HG02798 (cell line): ENCODE measurements around the gene SPHK2.
"Not testable (repeated sequence)": the region's sequence is repeated elsewhere in the genome, so short reads cannot be mapped to it uniquely, and the experiment has no call there.

ENCODE experiments used
- ATAC-seq: cut with Tn5 transposase; IDR thresholded peaks from one replicate; pipeline ENCODE4 v1.9.1; 2021; ENCODE audit warnings: mild to moderate bottlenecking; ENCODE audit not compliant: unreplicated experiment, poor library complexity

Gene SPHK2, protein sequence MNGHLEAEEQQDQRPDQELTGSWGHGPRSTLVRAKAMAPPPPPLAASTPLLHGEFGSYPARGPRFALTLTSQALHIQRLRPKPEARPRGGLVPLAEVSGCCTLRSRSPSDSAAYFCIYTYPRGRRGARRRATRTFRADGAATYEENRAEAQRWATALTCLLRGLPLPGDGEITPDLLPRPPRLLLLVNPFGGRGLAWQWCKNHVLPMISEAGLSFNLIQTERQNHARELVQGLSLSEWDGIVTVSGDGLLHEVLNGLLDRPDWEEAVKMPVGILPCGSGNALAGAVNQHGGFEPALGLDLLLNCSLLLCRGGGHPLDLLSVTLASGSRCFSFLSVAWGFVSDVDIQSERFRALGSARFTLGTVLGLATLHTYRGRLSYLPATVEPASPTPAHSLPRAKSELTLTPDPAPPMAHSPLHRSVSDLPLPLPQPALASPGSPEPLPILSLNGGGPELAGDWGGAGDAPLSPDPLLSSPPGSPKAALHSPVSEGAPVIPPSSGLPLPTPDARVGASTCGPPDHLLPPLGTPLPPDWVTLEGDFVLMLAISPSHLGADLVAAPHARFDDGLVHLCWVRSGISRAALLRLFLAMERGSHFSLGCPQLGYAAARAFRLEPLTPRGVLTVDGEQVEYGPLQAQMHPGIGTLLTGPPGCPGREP

DNA sequence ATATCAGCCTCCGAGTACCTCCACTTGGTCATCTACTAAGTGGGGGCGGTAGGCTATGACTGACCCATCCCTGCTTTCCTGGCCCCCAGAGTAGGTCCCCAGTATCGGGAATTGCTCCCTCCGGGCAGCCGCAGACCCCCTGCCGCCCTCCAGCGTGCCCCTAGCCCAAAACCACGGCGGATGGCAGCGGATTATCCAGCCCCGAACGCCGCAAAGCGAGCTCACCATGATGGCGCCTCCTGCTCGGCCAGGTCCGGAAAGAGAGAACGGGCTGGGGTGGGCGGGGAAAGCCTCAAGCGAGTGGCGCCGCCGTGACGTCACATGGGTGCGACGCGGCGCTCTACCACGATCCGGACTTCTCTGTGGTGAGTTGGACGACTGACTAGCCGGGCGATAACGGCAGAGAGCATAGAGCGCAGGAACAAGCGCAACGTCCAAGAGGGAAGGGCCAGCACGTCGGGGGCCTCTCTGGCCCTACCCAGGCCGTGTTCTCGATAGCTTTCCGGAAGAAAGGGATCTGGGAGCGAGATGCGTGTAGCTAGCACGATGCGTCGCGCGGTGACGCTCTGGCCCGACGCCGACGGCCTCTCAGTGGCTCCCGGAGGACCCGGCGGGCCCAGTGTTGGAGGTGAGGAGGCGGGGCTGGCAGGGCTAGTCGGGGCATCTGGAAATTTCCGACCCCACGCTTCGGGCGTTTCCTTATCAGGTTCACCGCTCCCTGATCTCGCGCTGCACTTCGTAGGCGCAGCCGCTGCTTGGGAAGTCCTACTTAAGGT lies at the start of gene SPHK2, which contains the start of gene RPL18:
TSS of gene SPHK2 (plus strand) at position 591 of the 776 bp plus-strand sequence. CDS start 1,009 bp downstream, outside the sequence.
TSS of gene RPL18 (minus strand) at position 263 of the 776 bp plus-strand sequence. CDS start at position 228, 35 bp downstream.
- peak; percentile 90 for ATAC-seq

DNA sequence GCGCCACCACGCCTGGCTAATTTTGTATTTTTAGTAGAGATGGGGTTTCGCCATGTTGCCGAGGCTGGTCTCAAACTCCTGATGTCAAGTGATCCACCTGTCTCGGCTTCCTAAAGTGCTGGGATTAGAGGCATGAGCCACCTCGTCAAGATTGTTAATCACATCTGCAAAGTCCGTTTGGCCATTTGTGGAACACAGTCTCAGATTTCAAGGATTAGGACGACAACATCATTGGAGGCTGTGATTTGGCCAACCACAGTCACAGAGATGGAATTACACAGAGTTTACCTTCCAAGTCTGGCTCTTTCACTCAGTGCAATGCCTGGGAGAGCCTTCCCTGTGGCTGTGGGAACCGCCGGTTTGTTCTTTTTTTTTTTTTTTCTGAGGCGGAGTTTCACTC lies 49.5 kb upstream of the SPHK2 start:
- ATAC-seq = no peak

DNA sequence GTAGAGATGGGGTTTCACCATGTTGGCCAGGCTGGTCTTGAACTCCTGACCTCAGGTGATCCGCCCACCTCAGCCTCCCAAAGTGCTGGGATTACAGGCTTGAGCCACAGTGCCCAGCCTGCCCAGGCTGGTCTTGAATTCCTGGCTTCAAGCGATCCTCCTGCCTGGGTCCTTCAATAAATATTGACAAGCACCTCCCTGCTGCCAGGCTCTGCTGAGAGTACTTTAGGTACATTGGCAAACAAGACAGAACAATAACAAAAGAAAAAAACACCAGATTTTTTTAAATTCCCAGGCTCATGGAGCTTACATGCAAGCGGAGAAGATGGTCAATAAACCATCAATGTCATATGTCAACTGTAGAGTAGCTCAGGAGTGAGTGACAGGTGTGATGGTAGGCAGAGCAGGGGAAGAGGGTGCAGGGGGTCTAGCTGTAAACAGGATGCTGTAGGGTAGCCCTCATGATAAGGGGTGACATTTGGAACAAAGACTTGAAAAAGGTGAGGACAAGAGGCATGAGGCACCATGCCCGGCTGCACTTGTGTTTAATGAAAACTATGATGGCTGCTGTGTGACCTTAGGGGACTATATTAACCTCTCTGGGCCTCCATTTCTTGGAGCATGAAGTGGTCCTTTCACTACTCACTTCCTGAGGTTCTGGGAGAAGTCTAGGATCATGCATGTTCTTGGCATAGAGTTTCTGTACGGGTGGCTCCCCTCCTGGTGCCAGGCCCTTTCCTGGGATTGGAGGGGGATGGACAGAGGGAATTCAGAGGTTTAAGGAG lies 47.7 kb upstream of the SPHK2 start:
- no peak for ATAC-seq

DNA sequence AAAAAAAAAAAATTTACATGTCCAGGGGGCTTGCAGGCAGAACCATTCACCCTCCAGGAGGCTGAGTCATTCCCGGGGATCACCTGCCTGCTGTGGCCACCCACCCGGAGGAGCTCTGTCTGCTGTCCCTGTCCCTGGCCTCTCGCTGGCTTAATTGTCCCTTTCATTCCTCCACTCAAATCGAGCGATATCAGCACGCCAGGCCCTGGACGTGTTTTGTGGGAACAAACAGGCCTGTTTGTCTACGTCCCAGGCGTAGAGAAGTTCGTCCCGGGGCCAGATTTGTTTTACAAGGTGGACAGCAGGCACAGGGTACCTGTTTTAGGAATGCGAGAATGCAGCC lies 46.2 kb upstream of the SPHK2 start:
- no peak for ATAC-seq

DNA sequence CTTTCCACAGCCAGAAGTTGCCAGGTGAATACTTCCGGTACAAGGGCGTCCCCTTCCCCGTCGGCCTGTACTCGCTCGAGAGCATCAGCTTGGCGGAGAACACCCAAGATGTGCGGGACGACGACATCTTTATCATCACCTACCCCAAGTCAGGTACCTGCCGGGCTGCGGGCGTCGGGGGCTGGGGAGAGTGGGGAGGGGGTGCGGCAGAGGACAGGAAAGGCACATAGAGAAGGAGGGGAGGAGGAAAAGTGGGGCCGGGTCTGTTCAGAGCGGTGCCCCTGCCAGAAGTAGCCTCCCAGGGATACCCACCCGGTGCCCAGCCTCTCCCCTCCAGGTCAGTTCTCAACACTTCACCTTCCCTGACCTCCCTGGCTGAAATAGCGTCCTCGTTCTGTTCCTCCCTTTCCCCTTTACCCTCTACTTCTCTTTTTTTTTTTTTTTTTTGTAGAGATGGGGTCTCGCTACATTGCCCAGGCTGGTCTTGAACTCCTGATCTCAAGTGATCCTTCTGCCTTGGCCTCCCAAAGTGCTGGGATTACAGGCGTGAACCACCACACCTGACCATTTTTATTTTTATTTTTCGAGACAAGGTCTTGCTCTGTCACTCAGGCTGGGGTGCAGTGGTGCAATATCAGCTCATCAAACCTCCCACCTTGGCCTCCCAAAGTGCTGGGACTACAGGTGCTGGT lies 43.2 kb upstream of the SPHK2 start:
- ATAC-seq = no peak

DNA sequence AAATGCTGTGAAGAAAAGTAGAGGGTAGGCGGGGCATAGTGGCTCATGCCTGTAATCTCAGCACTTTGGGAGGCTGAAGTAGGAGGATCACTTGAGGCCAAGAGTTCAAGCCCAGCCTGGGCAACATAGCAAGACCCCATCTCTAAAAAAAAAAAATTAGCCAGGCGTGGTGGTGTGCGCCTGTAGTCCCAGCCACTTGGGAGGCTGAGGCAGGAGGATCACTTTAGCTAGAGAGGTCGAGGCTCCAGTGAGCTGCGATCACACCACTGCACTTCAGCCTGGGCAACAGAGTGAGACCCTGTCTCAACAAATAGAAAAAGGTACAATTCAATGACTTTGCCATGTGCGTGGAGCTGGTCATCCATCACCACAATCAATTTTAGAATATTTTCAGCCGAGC lies 41.4 kb upstream of the SPHK2 start:
- ATAC-seq = not testable (repeated sequence)

DNA sequence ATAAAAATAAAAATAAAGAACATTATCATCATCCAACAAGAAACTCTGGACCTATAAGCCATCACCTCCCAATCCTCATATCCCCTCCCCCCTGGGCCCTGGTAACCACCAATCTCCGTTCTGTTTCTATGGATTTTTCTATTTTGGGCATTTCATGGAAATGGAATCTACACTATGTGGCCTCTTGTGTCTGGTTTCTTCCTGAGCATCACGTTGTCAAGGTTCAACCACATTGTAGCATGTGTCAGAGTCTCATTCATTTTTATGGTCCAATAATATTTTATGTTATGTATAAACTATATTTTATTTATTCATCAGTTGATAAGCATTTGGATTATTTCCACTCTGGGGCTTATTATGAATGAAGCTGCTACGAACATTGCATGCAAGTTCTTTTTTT lies 40.4 kb upstream of the SPHK2 start:
- no peak for ATAC-seq

DNA sequence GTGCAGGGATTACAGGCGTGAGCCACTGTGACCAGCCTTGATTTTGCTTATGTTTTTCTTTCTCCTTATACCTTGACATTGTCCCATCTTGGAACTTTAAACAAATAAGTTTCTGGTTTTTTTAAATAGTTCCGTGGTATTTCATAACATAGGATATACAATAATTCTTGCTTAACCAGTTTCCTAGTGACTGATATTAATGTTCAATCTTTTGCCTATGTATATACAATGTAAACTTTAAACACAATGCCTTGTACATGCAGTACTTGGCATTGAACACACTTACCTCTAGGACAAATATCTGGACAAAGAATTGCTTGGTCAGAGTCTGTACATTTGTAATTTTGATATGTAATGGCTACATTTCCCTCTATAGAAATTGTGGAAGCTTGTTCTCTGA lies 37.1 kb upstream of the SPHK2 start:
- no peak for ATAC-seq

DNA sequence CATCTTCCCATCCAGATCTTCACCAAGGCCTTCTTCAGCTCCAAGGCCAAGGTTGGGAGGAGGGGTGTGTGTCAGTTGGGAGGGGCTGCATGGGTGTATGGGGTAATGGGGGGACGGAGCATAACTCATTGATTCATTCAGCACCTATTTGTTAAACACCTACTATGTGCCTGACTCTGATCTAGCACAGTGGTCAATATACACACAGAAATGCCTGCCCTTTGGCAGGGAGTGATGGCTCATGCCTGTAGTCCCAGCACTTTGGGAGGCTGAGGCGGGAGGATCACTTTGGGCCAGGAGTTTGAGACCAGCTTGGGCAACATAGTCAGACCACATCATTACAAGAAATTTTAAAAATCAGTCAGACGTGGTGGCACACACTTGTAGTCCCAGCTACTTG lies 31.9 kb upstream of the SPHK2 start:
- no peak for ATAC-seq

DNA sequence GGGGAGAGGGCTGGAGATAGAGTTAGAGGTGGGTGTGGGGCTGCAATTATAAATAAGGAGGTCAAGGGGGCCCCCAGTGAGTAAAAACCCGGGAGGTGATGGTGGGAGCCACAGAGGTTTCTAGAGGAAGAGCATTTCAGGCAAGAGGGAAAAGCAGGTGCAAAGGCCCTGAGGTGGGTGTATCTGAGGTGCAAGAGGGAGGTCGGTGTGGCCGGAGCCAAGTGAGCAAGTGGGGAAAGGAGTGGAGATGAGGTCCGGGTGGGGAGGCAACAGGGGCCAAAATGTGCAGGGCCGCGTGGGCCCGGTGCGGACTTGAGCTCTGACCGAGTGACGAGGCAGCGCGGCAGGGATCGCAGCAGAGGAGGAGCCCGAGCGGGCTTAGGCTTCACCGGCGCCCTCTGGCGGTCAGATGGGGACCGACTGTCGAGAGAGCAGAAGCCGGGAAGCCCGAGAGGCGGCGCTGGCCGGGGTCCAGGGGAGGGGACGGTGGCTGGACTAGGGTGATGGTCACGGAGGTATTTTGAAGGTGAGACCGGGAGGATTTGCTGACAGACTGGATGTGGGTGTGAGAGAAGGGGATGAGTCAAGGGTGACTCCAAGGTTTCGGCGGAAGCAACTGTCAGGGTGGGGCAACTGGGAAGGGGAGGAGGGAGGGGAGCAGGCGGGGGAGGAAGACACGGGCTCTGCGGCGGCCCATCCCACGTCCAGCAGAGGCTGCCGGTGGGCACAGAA lies 30.5 kb upstream of the SPHK2 start:
- ATAC-seq = peak; percentile 60

DNA sequence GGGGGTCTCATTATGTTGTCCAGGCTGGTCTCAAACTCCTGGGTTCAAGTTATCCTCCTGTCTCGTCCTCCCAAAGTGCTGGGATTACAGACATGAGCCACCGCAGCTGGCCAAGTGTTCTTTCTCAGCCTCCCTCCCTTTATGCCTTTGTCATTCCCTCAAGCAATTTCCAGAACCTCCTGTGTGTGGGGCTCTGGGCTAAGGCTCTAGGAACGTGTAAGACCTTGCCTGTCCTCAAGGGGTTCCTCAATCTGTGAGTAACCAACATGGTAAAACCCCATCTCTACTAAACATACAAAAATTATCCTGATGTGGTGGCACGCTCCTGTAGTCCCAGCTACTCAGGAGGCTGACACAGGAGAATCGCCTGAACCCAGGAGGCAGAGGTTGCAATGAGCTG lies 28.3 kb upstream of the SPHK2 start:
- no peak for ATAC-seq

DNA sequence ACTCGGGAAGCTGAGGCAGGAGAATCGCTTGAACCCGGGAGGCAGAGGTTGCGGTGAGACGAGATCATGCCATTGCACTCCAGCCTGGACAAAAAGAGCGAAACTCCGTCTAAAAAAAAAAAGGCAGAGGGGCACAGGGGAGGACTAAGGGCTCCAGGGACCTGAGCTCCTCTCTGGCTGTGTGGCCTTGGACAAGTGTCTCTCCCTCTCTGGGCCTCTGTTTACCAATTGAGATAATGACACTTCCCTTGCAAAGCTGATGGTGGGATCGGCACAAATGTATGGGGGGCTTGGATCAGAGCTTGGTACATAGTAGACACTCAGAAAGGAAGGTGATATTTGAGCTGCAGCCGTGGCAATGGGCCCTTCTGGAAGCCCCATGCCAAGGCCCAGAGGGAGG lies 24.1 kb upstream of the SPHK2 start:
- ATAC-seq = no peak

DNA sequence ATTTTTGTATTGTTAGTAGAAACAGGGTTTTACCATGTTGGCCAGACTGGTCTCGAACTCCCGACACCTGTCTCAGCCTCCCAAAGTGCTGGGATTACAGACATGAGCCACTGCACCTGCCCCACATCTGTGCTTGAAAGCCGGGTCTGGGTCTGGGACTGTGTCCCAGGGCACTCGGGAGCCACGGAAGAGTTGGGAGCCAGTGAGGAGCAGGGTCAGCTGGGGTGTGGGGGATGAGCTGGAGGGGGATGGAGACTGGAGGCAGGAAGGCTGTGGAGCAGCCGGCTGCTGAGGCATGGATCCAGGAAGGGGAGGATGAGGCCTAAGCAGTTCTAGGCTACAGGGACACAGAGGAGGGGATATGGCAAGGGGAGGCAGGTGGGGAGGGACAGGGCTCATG lies 23.5 kb upstream of the SPHK2 start:
- ATAC-seq = no peak

DNA sequence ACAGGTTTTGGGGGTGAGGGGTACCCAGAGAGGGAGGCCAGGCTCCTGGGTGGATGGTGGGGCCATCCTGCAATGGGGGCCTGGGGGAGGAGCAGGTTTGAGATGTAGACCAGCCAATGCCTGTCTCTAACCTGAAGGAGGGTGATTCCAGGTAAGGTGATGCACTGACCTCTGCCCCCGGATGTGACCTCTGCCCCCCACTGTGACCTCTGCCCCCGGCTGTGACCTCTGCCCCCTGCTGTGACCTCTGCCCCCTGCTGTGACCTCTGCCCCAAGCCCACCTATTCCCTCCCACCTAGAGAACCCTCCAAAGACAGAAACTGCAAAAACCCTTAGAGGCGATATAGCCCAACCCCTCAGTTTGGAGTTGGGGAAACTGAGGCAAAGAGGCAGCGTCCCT lies 23.1 kb upstream of the SPHK2 start:
- ATAC-seq = no peak

DNA sequence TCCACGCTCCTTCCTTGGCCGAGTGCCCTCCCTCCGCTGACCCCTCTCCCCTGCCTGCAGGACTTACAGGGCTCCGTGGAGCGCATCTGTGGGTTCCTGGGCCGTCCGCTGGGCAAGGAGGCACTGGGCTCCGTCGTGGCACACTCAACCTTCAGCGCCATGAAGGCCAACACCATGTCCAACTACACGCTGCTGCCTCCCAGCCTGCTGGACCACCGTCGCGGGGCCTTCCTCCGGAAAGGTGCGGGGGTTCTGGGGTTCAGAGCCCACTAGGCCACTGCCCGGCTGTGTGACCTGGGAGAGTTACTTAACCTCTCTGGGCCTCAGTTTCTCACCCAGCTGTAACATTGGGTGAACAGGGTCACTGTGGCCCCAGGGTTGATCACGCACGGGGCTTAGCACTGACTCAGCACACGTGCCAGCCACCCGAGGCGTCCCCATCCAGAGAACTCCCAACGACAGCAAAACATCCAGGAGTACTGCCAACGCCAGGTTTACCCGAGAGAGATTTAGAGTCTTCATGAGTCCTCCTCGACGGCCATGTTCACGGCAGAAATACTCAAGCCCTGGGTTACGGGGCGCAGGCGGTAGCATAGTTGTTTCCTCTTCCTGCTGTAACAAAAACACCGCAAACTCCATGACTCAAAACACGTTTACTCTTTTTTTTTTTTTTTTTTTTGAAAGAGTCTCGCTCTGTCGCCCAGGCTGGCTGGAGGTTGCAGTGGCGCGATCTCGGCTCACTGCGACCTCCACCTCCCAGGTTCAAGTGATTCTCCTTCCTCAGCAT lies 22.4 kb upstream of the SPHK2 start:
- ATAC-seq = no peak

DNA sequence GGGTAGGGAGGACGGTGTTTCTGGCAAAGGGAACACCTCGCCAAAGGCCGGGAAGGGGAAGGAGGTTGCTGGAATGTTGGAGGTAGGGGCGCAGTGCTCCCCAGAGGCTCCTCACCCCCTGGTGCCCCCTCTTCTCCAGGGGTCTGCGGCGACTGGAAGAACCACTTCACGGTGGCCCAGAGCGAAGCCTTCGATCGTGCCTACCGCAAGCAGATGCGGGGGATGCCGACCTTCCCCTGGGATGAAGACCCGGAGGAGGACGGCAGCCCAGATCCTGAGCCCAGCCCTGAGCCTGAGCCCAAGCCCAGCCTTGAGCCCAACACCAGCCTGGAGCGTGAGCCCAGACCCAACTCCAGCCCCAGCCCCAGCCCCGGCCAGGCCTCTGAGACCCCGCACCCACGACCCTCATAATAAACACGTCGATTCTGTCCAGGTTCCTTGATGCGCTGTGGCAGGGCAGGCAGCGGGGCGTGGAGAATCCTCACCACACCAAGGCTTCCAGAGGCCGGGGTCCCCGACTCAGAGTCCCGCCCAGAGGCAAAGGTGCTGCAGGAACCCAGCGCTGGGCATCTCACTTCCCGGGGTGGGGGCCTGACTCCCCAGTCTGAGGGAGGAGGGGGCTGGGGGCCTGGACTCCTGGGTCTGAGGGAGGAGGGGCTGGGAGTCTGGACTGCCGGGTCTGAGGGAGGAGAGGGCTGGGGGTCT lies 20.2 kb upstream of the SPHK2 start:
- no peak for ATAC-seq

DNA sequence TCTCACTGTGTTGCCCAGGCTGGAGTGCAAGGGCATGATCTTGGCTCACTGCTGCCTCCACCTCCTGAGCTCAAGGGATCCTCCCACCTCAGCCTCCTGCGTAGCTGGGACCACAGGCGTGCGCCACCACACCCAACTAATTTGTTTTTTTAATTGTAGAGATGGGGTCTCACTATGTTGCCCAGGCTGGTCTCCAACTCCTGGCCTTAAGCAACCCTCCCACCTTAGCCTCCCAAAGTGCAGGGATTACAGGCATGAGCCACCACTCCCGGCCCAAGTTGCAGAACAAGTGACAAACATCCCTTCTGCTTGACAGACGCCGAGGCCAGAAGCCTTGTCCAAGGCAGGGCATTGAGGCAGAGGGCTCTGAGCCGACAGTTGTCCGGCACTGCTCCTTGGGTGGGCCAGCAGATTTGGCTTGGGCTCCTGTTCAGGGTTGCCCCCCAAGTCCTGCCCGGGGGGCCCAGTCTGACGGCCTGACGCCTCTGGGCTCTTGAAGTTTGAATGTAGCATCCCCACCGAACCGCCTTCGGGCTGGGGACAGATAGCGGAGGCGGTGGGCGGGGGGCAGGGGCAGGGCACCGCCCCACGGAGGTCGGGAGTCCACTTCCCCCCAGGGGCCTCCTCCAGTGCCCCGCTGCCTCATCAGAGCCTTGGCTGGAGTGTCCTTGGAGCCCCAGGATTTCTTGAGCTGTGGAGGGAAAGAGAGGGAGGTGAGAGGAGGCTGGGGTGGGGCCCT lies 18.5 kb upstream of the SPHK2 start:
- ATAC-seq = no peak
